Astrocyte (in vitro differentiated cells and primary cell): ENCODE measurements around the gene RGS19. TPM values are rescaled to one million over a fixed set of nuclear protein-coding genes. Genes with fewer than 3 reads are reported as not detected.

Experiments
- DNase-seq: peaks from one replicate; pipeline ENCODE4 v3.0.0-alpha.2; 2010; ENCODE audit warnings: low read depth
- FAIRE-seq: peaks from 2 replicates; lab custom pipeline; 2011; peaks lifted over from hg19 to GRCh38; lab: Jason Lieb, UNC
- H2AFZ ChIP-seq: 2 replicates; pipeline ENCODE4 v1.6.0; 2012; ENCODE audit warnings: low read depth, low read length, inconsistent platforms
- H3K27ac ChIP-seq: 2 replicates; pipeline ENCODE4 v1.5.1; 2011; ENCODE audit warnings: low read depth, low read length, inconsistent platforms
- H3K27me3 ChIP-seq: 2 replicates; pipeline ENCODE4 v1.6.0; 2011; ENCODE audit warnings: low read length, inconsistent platforms; ENCODE audit not compliant: insufficient read depth
- H3K36me3 ChIP-seq: 2 replicates; pipeline ENCODE4 v1.5.1; 2011; ENCODE audit warnings: low read length, inconsistent platforms; ENCODE audit not compliant: insufficient read depth
- H3K4me1 ChIP-seq: 2 replicates; pipeline ENCODE4 v1.5.1; 2011; ENCODE audit warnings: low read length, inconsistent platforms; ENCODE audit not compliant: insufficient read depth
- H3K4me2 ChIP-seq: 2 replicates; pipeline ENCODE4 v1.6.0; 2012; ENCODE audit warnings: low read length, inconsistent platforms
- H3K4me3 ChIP-seq: 2 replicates; pipeline ENCODE4 v1.5.1; 2011; ENCODE audit warnings: low read depth, mild to moderate bottlenecking, low read length, inconsistent platforms; ENCODE audit not compliant: insufficient read depth
- H3K79me2 ChIP-seq: 2 replicates; pipeline ENCODE4 v1.6.0; 2012; ENCODE audit warnings: mild to moderate bottlenecking, low read length, inconsistent platforms; ENCODE audit not compliant: insufficient read depth
- H3K9ac ChIP-seq: 2 replicates; pipeline ENCODE4 v1.6.0; 2012; ENCODE audit warnings: mild to moderate bottlenecking, low read length, inconsistent platforms
- H3K9me3 ChIP-seq: 2 replicates; pipeline ENCODE4 v1.5.1; 2012; ENCODE audit warnings: low read depth, mild to moderate bottlenecking, low read length, inconsistent platforms; ENCODE audit not compliant: insufficient read depth
- H4K20me1 ChIP-seq: 2 replicates; pipeline ENCODE4 v1.6.0; 2012; ENCODE audit warnings: low read length, inconsistent platforms; ENCODE audit not compliant: insufficient read depth
- H3K27ac Mint-ChIP-seq: one replicate; pipeline ENCODE4 v1.8.0; 2021; ENCODE audit warnings: mild to moderate bottlenecking, mixed read lengths; ENCODE audit not compliant: unreplicated experiment
- H3K27me3 Mint-ChIP-seq: one replicate; pipeline ENCODE4 v1.8.0; 2021; ENCODE audit warnings: low read depth, mixed read lengths; ENCODE audit not compliant: unreplicated experiment
- H3K36me3 Mint-ChIP-seq: one replicate; pipeline ENCODE4 v1.8.0; 2021; ENCODE audit warnings: low read depth, mixed read lengths; ENCODE audit not compliant: unreplicated experiment
- H3K4me1 Mint-ChIP-seq: one replicate; pipeline ENCODE4 v1.8.0; 2021; ENCODE audit warnings: low read depth, mixed read lengths; ENCODE audit not compliant: unreplicated experiment
- H3K4me3 Mint-ChIP-seq: one replicate; pipeline ENCODE4 v1.8.0; 2021; ENCODE audit warnings: mild to moderate bottlenecking, moderate library complexity, mixed read lengths; ENCODE audit not compliant: unreplicated experiment
- H3K9me3 Mint-ChIP-seq: one replicate; pipeline ENCODE4 v1.8.0; 2021; ENCODE audit warnings: mild to moderate bottlenecking, mixed read lengths; ENCODE audit not compliant: unreplicated experiment
- CTCF ChIP-seq: IDR thresholded peaks from 2 replicates; pipeline ENCODE4 v1.5.1; 2011; ENCODE audit warnings: low read depth, mild to moderate bottlenecking, inconsistent platforms, low read length, moderate library complexity; ENCODE audit not compliant: insufficient read depth
- EZH2 ChIP-seq: IDR thresholded peaks from 2 replicates; pipeline ENCODE4 v1.6.1; 2012; ENCODE audit warnings: mild to moderate bottlenecking, low read length, inconsistent platforms; ENCODE audit not compliant: insufficient read depth
- total RNA-seq: library from RNA; stranded (reverse); gene quantifications from 2 replicates; pipeline ENCODE4 v1.2.1, GENCODE V29; 2021

The RGS19 gene
- total RNA-seq, 1 donor from 2014 or later: 18.3 TPM

GRCh38 chr20:64050261-64051032 is 28.9 kb downstream of the RGS19 start:
- H3K36me3 Mint-ChIP-seq: no peaks in the 10 kb centered on the region
- no peak overlapping the region for H3K4me2 ChIP-seq
- no peak overlapping the region for H2AFZ ChIP-seq
- H3K9ac ChIP-seq: no peak overlapping the region
- no peak for DNase-seq
- H3K4me1 Mint-ChIP-seq: peaks cover 6% of the 10 kb centered on the region
- H3K27me3 Mint-ChIP-seq: peaks cover 39% of the 10 kb centered on the region
- no peaks in the 10 kb centered on the region for H3K9me3 ChIP-seq
- TF ChIP-seq EZH2: no peak
- no peak for TF ChIP-seq CTCF
- H3K4me3 ChIP-seq: no peak overlapping the region
- peaks cover 12% of the 10 kb centered on the region for H4K20me1 ChIP-seq
- H3K79me2 ChIP-seq: no peaks in the 10 kb centered on the region
- no peaks in the 10 kb centered on the region for H3K36me3 ChIP-seq
- no peak for FAIRE-seq
- H3K27ac Mint-ChIP-seq: no peak overlapping the region
- no peak overlapping the region for H3K27ac ChIP-seq
- no peaks in the 10 kb centered on the region for H3K9me3 Mint-ChIP-seq
- H3K4me1 ChIP-seq: no peaks in the 10 kb centered on the region
- peaks cover 42% of the 10 kb centered on the region for H3K27me3 ChIP-seq
- H3K4me3 Mint-ChIP-seq: no peak overlapping the region

DNA sequence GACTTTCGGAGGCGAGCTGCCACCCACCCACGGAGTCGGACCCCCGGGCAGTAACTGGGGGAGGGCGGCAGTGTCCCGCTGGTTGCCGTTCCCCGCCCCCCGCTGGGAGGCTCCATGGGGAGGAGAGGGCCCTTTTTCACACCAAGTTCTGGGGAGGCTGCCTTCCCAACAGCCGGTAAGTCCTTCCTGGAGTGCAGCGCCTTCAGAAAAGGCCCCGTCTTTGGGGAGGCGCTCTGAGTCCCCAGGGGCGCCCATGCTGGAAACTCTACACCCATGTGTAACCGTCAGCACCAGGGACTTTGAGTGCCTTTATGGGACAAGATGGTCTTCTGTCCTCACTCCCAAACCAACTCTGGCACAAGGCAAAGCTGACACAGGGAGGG is 29.4 kb downstream of the RGS19 start:
- Mint-ChIP-seq H3K27ac (no peak overlapping the region), H3K27me3 (peaks cover 39% of the 10 kb centered on the region), H3K4me3 (no peak overlapping the region), H3K4me1 (peaks cover 4% of the 10 kb centered on the region), H3K36me3 (no peaks in the 10 kb centered on the region), H3K9me3 (no peaks in the 10 kb centered on the region)
- DNase-seq (no peak), FAIRE-seq (no peak)
- Histone ChIP-seq H3K27ac (no peak overlapping the region), H3K4me2 (peak overlapping the region; percentile 44), H3K27me3 (peaks cover 40% of the 10 kb centered on the region), H2AFZ (no peak overlapping the region), H3K36me3 (no peaks in the 10 kb centered on the region), H3K79me2 (no peaks in the 10 kb centered on the region), H3K9me3 (no peaks in the 10 kb centered on the region), H3K4me1 (no peaks in the 10 kb centered on the region), H3K4me3 (no peak overlapping the region), H3K9ac (no peak overlapping the region), H4K20me1 (peaks cover 12% of the 10 kb centered on the region)
- TF ChIP-seq CTCF (no peak), EZH2 (peak; percentile 74)
